NT2/D1 (cell line): Measurements from ENCODE around the gene FRMPD1.

Source experiments
- YY1 ChIP-seq: IDR thresholded peaks from 2 replicates; pipeline ENCODE4 v1.6.1; 2011; ENCODE audit not compliant: insufficient read length, insufficient read depth
- ZNF274 ChIP-seq: IDR thresholded peaks from 2 replicates; pipeline ENCODE4 v1.6.1; 2011; ENCODE audit warnings: mild to moderate bottlenecking, low read depth, low read length

GRCh38 chr9:37611014-37611413, 39.7 kb upstream of the FRMPD1 start:
- no peak for TF ChIP-seq ZNF274
- no peak for TF ChIP-seq YY1
